GM12801 (cell line): Measurements from ENCODE around the gene CCL26.

Experiments
- CTCF ChIP-seq: IDR thresholded peaks from one replicate; pipeline ENCODE4 v1.5.1; 2011; ENCODE audit warnings: control low read depth; ENCODE audit not compliant: insufficient read length; ENCODE audit errors: extremely low read depth

The CCL26 gene

GRCh38 chr7:75813781-75814236 lies 41.8 kb upstream of the CCL26 start, which contains the start of gene CCL24:
CCL24 (minus strand) TSS chr7:75813806; CDS start chr7:75813715, 91 bp downstream.
- no peak for TF ChIP-seq CTCF

GRCh38 chr7:75813084-75813483 lies 41.1 kb upstream of the CCL26 start:
- TF ChIP-seq CTCF, result no peak

- no peak for TF ChIP-seq CTCF
Measured at GRCh38 chr7:75811894-75812678, 40.1 kb upstream of the CCL26 start.

- TF ChIP-seq CTCF, result no peak
Measured at GRCh38 chr7:75809396-75809795, 37.4 kb upstream of the CCL26 start.

- TF ChIP-seq CTCF, result no peak
Measured at GRCh38 chr7:75808106-75808505, 36.1 kb upstream of the CCL26 start.

- TF ChIP-seq CTCF, result no peak
Measured at GRCh38 chr7:75807452-75807851, 35.4 kb upstream of the CCL26 start.

- no peak for TF ChIP-seq CTCF
Measured at GRCh38 chr7:75806560-75807307, 34.7 kb upstream of the CCL26 start.
